GM10248 (cell line): ENCODE results near the gene GPR21.

Source experiments
- CTCF ChIA-PET: fragments of 300-600 bp; sonication (Branson Sonifier 250); formaldehyde crosslinking; extraction: SDS; loops from one replicate; lab custom pipeline; 2021; ENCODE audit warnings: antibody characterized with exemption; lab: Yijun Ruan, JAX
- POLR2A ChIA-PET: fragments of 350-650 bp; sonication (Branson Sonifier 250); formaldehyde crosslinking; extraction: SDS; loops from one replicate; lab custom pipeline; 2020; ENCODE audit warnings: antibody characterized with exemption; lab: Yijun Ruan, JAX
- DNase-seq: peaks from one replicate; pipeline ENCODE4 v3.0.0; 2012; ENCODE audit errors: extremely low spot score
- CTCF ChIP-seq: IDR thresholded peaks from 2 replicates; pipeline ENCODE4 v1.5.1; 2012; ENCODE audit warnings: mild to moderate bottlenecking, low read depth; ENCODE audit errors: extremely low read depth, missing control alignments, control extremely low read depth

The GPR21 gene

GRCh38 chr9:123044586-123044985 lies 11.1 kb downstream of the GPR21 start:
- POLR2A ChIA-PET = no interaction called here
- CTCF ChIA-PET = no interaction called here

GRCh38 chr9:123046406-123047195 lies 13.1 kb downstream of the GPR21 start:
- no peak for DNase-seq
- POLR2A ChIA-PET = no interaction called here
- CTCF ChIA-PET = interaction anchor here (0.7 to 1.7 kb wide), 5 partner anchors 16 to 339 kb away, joined by 3 to 6 read pairs (median 4); no protein-coding TSS in a partner anchor
- TF ChIP-seq CTCF = no peak

More at GRCh38 chr9:123044586-123044985, 11.1 kb downstream of the GPR21 start:
- TF ChIP-seq CTCF = no peak
- DNase-seq = no peak

DNA sequence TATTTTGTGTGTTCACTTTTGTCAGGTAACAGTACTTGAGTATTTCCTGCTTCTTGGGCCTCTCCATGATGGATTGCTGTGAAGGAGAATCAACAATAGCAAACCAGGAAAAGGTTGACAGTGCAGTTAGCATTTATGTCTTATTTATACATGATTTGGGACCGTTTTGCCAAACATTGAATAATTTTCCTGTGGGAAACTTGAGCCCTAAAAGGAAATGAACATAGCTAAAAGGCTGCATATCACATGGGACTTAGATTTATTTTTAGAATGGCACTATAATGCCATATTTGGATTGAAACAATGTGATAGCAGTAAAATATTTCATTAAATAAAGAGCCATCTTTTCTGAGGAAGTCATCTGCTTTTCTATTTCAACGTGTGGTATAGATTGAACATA lies 15.3 kb downstream of the GPR21 start:
- POLR2A ChIA-PET = no interaction called here

DNA sequence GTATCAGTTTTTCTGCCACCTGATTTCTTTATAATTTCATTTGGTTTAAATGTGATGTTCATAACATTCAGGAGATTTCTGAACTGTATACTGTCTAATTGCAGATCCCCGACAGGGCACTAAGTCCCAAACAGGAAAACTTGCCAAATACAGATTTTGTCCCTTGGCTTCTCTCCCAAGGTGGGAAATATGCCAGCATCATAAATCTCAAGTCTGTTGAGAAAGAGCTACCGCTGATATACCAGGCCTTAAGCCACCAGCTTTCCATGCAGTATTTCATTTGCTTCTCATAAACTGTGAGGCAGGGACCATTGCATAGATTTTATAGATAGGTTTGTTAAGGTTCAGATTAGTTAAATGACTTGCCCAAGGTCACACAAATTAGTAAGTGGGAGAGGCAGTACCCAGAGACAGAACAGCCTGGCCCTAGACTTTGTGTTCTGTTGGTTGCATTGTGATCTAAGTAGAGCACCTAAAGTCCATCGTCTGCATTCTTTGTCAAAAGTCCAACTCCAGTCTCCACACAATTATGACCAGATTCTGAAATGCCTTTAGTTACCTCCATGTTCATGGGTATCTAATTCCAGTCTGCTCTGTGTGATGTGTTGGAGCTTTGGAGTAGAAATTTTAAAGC lies 16.2 kb downstream of the GPR21 start:
- no peak for DNase-seq
- no peak for TF ChIP-seq CTCF
- ChIA-PET POLR2A (no interaction called here), CTCF (interaction anchor here (0.9 to 1.5 kb wide), 3 partner anchors 10 to 37 kb away, joined by 3 read pairs; no protein-coding TSS in a partner anchor)

More for the DNA sequence above, 15.3 kb downstream of the GPR21 start:
- no peak for DNase-seq
- CTCF ChIA-PET = interaction anchor here (0.9 to 1.8 kb wide), 4 partner anchors 11 to 36 kb away, joined by 3 to 5 read pairs (median 3); no protein-coding TSS in a partner anchor
- TF ChIP-seq CTCF = no peak

DNA sequence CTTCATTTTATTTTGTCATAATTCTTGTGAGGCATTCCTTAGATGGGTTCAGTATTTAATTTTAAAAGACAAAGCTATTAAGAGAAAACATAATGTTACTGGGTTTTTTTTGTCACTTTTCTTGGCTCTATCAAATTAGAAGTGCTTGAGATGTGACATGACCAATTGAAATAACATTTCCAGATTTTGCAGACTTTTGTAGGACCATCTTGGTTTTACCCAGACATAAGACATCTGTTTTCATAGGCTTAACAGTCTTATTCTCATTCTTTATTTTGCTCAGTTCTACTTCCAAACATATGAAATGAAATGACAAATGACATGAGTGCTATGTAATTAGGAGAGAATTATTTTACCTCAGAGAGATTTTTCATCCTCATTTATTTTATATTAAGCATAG lies 19.6 kb downstream of the GPR21 start:
- CTCF ChIA-PET = interaction anchor here (1.0 to 3.4 kb wide), 4 partner anchors 11 to 29 kb away, joined by 3 to 9 read pairs (median 4); no protein-coding TSS in a partner anchor
- POLR2A ChIA-PET = no interaction called here
- no peak for DNase-seq
- no peak for TF ChIP-seq CTCF

DNA sequence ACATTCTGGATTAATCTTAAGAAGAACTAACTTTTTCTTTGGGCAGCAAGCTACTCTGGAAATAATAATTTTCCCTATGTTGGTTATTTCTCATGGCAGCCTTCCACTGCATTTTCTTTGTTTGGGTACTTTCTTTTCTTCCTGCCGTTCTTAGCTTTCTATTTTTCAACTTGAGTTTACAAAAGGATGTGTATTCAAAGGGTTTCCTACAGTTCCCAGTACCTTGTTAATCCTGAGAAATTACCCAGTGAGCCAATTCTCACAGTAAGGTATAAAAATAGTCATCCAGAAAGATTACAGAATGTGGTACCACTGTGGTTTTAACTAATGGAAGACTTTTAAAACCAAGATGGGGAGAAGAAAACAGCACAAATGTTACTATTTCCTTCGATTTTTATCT lies 20.2 kb downstream of the GPR21 start:
- no peak for DNase-seq
- CTCF ChIA-PET = interaction anchor here (1.1 to 3.4 kb wide), 2 partner anchors 10 to 12 kb away, joined by 5 to 9 read pairs; no protein-coding TSS in a partner anchor
- POLR2A ChIA-PET = no interaction called here
- no peak for TF ChIP-seq CTCF
